Kidney (tissue), 14 donors: ENCODE results near the gene SPHKAP. TPM values are rescaled to one million over a fixed set of nuclear protein-coding genes. Genes with fewer than 3 reads are reported as not detected.

Experiments
- DNase-seq, 5 donors: peaks; one replicate each; pipeline ENCODE4 v3.0.0-alpha.2; 2013 to 2020
- FAIRE-seq: peaks from 2 replicates; lab custom pipeline; 2012; peaks lifted over from hg19 to GRCh38; lab: Jason Lieb, UNC
- H3K27ac ChIP-seq, 2 donors: one replicate each; pipeline ENCODE4 v1.7.0; 2013; ENCODE audit warnings: low read depth in 2 of 2, low read length in 2 of 2, inconsistent platforms in 1 of 2
- H3K27me3 ChIP-seq: one replicate; pipeline ENCODE4 v1.7.1; 2013; ENCODE audit warnings: low read length, inconsistent platforms; ENCODE audit not compliant: control insufficient read depth, insufficient read depth
- H3K36me3 ChIP-seq, 3 donors: one replicate each; pipeline versions ENCODE4 v1.7.0 to v1.7.1; 2013; ENCODE audit warnings: low read length in 3 of 3, control low read depth in 1 of 3, inconsistent platforms in 1 of 3; ENCODE audit not compliant: insufficient read depth in 3 of 3, control insufficient read depth in 2 of 3
- H3K4me1 ChIP-seq, 3 donors: one replicate each; pipeline versions ENCODE4 v1.7.0 to v1.7.1; 2013; ENCODE audit warnings: low read length in 3 of 3, inconsistent platforms in 1 of 3, low read depth in 1 of 3; ENCODE audit not compliant: control insufficient read depth in 2 of 3, insufficient read depth in 2 of 3
- H3K4me3 ChIP-seq, 3 donors: one replicate each; pipeline versions ENCODE4 v1.7.0 to v1.8.1; 2013; ENCODE audit warnings: low read length in 3 of 3, control low read depth in 1 of 3, inconsistent platforms in 1 of 3
- H3K9ac ChIP-seq, 3 donors: one replicate each; pipeline versions ENCODE4 v1.7.0 to v1.7.1; 2013; ENCODE audit warnings: low read length in 3 of 3, control low read depth in 1 of 3, inconsistent platforms in 1 of 3
- H3K9me3 ChIP-seq, 3 donors: one replicate each; pipeline versions ENCODE4 v1.7.0 to v1.7.1; 2013; ENCODE audit warnings: low read length in 3 of 3, control low read depth in 1 of 3, inconsistent platforms in 1 of 3; ENCODE audit not compliant: control insufficient read depth in 2 of 3, insufficient read depth in 1 of 3
- CTCF ChIP-seq: IDR thresholded peaks from 3 replicates; pipeline ENCODE4 v1.5.1; 2012; ENCODE audit warnings: mild to moderate bottlenecking, moderate library complexity, borderline replicate concordance; ENCODE audit not compliant: insufficient read depth; ENCODE audit errors: extremely low read depth
- intact Hi-C: fragments of 100-400 bp; cut with DNase I; formaldehyde crosslinking; loops from one replicate; pipeline ENCODE4 v1.11.1; 2022
- polyA plus RNA-seq: library from polyadenylated mRNA; stranded (reverse); fragments of 350-450 nt; fragmentation: Illumina TruSeq; extraction: RNeasy Lipid Tissue Mini Kit (QIAGEN cat#74804); gene quantifications from one replicate; pipeline ENCODE4 v1.2.3, GENCODE V29; 2014; ENCODE audit warnings: low read depth, low replicate concordance; ENCODE audit not compliant: insufficient read depth
- total RNA-seq: library from RNA; stranded (reverse); fragmentation: NEBNext Ultra II Directional; extraction: Animal tissue kit (Norgen Biotek cat#: 25700); gene quantifications from one replicate; pipeline ENCODE4 v1.2.1, GENCODE V29; 2021
- donor health status: control.
- donor health status: control.
- donor health status: control.
- donor health status: control.
- donor health status: control.
- donor health status: DM: yes; HTN: yes; CAD: no.
- donor health status: Normal renal cell carcinoma (clear cell type).

The SPHKAP gene
- total and polyA plus RNA-seq, 2 donors from 2014 or later: 0.03 TPM; not detected in 1

GRCh38 chr2:228059735-228060134 lies 121.8 kb downstream of the SPHKAP start:
- no peaks in the 10 kb centered on the region for H3K27me3 ChIP-seq
- DNase-seq (no peak), FAIRE-seq (no peak)
- H3K4me3 ChIP-seq: no peak overlapping the region
- no peak overlapping the region for H3K9ac ChIP-seq
- H3K4me1 ChIP-seq: no peaks in the 10 kb centered on the region
- no peak for TF ChIP-seq CTCF
- intact Hi-C loops: no loop called here
- H3K9me3 ChIP-seq: no peaks in the 10 kb centered on the region
- no peaks in the 10 kb centered on the region for H3K36me3 ChIP-seq
- no peak overlapping the region for H3K27ac ChIP-seq

GRCh38 chr2:228056293-228057097 lies 125.0 kb downstream of the SPHKAP start:
- no peaks in the 10 kb centered on the region for H3K27me3 ChIP-seq
- H3K27ac ChIP-seq: no peak overlapping the region
- DNase-seq (no peak), FAIRE-seq (no peak)
- intact Hi-C loops: no loop called here
- H3K4me3 ChIP-seq: no peak overlapping the region
- H3K9ac ChIP-seq: no peak overlapping the region
- no peaks in the 10 kb centered on the region for H3K4me1 ChIP-seq
- H3K9me3 ChIP-seq: no peaks in the 10 kb centered on the region
- no peak for TF ChIP-seq CTCF
- H3K36me3 ChIP-seq: no peaks in the 10 kb centered on the region

- Histone ChIP-seq H3K27ac (no peak overlapping the region), H3K9me3 (no peaks in the 10 kb centered on the region), H3K4me1 (no peaks in the 10 kb centered on the region), H3K4me3 (no peak overlapping the region), H3K36me3 (no peaks in the 10 kb centered on the region), H3K27me3 (no peaks in the 10 kb centered on the region), H3K9ac (no peak overlapping the region)
- intact Hi-C loops: no loop called here
- DNase-seq (peak in 2 of 5 donors; percentile 58 to 61), FAIRE-seq (no peak)
- peak; percentile 34 for TF ChIP-seq CTCF
These were observed 132.5 kb downstream of the SPHKAP start for GRCh38 chr2:228048838-228049490.
